UCSD-AML1 (cell line): Measurements from ENCODE around the gene RAB34.
"Not testable (repeated sequence)": the region's sequence is repeated elsewhere in the genome, so short reads cannot be mapped to it uniquely, and the experiment has no call there.

Experiments
- DNase-seq: peaks from one replicate; lab custom pipeline; 2025; ENCODE audit not compliant: unreplicated experiment; lab: John Stamatoyannopoulos, UW

The RAB34 gene

DNA sequence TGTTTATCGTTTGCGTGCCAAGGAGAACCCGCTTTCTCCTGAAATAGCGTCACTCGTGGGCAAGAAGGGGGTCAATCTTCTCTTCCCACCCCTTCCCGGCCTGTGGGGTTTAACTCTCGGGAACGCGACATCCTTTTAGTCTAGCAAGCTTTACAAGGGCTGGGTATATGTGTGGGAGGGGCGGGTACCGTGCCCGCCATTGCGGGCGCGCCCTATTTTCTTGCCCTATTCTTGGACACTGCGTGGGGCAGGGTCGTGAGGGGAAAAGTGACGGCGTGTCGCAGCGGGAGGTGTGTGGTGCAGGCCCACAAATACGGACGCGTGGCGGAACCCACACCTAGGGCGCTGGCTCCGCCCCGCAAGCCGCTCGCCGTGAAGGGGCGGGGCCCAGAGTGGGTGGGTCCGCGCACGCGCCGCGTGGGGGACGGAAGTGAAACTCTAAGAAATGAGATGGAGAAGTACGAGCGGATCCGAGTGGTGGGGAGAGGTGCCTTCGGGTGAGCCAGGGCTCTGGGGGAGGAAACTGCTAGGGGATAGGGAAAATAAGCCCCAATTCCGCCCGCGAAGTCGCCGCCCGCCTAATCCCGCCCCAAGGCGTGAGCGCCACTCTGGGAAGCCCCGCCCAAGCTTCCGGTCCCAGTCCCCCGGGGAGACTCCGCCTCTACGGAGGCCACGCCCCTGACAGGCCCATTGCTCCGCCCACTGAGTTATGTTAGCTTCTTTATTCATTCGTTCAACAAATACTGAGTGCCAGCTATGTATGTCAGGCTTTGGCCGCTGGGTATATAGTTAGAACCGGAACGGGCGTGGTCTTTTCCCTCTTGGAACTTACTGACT lies 10.9 kb upstream of the RAB34 start, which contains the start of gene NEK8:
Gene NEK8, plus strand, starts transcription at position 425 of the 837 bp plus-strand sequence. Its CDS starts 26 bp downstream, at position 451.
- peak; percentile 96 for DNase-seq

DNA sequence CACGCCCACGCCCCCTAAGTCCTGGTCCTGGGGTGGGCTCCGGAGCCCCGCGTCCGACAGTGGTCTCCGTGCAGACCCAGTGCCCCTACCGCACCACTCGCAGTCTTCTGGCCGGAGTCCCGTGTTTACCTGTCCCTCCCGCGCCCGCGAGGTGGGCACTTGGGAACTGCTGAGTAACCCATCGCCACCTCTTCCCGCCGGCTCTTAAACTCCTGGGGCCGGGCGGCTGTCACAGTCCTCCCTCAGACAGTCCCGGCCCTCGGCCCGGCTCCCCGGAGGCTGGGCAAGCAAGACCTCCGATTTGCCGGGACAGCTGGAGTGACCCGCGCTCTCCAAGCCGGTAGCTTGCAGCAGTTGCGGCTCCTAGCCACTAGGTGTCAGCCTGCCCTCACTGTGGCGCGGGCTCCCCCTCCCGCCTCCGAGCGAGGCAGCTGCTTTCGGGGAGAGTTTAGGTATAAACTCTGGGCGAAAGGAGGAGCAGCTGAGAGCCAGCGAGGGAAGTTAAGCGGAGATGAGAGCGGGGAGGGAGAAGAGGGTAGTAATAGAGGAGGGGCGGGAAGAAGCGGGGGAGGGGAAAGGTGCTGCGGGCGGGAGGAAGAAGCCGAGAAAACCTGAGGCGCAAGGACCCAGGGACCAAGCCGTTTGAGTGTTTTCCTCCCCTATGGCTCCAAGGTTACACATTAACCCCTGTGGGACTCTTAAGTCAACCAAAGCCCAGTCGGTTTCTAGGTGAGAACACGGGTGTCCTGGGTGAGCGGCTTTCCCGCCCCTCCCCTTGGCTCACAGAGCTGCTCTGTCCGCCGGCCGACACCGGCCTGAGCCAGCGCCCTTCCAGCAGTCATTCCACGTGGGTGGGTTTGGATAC lies 9.2 kb upstream of the RAB34 start:
- DNase-seq, result peak; percentile 91

DNA sequence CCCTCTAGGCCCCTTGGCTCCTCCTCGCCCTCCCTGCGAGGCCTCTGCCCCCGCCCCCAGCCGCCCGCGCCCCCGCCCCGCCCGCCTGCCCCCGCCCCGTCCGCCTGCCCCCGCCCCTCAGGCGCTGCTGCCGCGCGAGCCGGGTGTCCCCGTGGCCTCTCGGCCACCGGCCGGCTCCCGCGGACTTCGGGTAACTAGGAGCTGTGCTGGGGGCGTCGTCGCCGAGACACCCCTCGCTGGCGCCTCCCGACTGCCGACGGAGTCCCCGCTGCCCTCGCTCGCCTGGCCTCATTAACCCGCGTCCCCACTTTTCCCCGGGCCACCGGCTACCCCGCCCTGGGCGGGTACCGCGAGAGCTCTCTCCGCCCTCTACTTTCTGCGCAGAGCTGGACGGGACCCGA lies 8.6 kb upstream of the RAB34 start, which contains the start of gene TLCD1:
Gene TLCD1, minus strand, starts transcription at position 8 of the 401 bp plus-strand sequence. CDS start 136 bp downstream, outside the sequence.
- peak; percentile 80 for DNase-seq

DNA sequence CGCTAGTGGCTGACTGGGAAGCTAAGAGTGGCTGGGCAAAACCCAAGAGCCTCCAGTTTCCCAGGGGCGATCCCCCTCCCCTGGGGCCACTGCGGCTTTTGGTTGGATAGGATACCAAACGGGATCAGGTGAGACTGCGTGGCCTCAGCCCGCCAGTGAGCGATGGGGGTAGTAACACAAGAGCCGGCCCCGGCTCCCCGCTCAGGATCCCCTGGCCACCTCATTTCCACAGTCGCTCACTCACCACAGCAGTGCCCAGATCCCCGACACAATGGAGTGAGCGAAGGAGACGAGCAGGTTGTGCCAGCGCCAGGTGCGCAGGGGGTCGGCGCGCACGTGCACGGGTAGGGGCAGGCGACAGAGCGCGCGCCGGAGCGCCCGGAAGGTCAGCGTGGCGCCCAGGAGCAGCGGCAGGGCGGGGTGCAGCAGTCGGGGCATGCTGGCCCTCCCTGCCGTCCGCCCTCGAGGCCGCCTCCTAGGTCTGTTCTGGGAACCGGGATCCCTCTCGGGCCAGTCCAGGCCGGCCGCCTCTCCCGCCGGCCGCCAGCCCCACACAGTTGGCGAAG lies 8.1 kb upstream of the RAB34 start:
- DNase-seq, result no peak

DNA sequence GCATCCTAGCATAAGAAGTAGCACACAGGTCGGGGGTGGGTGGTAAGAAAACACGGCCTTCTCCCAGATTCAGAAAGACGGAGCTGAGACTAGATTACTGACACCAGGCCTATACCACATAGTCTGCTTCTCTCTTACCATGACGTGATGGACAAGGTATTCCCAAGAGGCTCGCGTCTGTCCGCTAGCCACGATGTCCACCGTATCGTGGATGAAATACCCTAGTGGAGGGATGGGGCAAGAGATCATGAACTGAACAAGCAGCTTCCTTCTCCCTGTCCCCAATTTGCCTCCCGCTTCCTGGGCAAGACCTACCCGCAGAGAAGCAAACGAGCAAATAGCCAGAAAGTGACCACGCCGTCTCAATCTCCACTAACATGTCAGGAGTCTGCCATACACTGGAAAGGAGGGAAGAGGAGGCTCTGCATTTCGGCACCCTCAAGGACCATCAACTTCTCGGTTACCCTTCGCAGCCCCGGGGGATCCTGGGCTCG lies 7.5 kb upstream of the RAB34 start:
- peak; percentile 73 for DNase-seq

DNA sequence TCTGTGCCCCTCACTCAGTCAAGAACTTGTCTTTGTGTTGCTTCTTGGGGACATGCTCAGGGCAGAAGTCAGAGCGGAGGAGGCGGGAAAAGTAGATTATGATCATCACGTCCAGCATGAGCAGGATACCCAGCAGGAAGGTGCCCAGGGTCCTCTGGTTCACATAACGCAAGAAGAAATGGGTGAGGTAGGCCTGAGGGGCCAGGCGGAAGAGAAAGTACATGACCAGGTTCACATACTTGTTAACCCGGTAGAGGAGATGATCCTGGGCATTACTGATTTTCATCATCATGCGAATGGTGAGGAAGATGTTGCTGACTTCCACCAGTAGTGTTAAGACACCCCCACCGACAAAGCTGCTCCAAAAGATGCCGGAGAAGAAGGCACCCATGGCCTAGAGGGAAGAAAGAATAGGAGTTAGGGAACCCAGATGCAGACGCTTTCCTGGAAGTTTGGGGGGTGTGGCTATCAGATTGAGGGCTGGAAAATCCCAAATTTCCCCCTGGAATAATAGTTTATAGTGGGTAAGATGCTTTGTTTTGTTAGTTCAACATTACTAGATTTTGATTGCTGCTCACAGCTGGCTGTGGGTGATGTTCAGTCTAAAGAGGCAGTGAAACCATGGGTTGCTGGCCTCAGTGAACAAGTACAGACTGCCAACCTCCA lies 7.0 kb upstream of the RAB34 start:
- no peak for DNase-seq

DNA sequence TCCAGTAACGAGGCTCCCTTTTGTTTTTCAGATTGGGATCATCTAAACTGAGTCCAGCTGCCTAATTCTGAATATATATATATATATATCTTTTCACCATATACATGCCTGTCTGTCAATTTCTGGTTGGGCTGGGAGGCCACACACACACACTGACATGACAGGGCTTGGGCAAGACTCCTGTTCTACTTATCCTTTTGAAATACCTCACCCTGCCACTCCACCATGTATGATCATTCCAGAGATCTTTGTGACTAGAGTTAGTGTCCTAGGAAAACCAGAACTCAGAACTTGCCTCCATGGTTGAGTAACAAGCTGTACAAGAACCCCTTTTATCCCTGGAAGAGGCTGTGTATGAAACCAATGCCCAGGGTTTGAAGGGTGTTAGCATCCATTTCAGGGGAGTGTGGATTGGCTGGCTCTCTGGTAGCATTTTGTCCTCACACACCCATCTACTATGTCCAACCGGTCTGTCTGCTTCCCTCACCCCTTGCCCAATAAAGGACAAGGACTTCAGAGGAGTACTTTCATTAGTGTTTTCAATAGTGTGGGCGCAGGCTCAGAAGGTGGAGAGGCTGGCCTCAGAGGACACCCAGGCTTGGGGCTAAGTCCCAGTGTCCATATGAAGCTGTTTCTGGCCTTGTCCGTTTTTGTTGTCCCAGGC lies 6.3 kb upstream of the RAB34 start:
- not testable (repeated sequence) for DNase-seq

DNA sequence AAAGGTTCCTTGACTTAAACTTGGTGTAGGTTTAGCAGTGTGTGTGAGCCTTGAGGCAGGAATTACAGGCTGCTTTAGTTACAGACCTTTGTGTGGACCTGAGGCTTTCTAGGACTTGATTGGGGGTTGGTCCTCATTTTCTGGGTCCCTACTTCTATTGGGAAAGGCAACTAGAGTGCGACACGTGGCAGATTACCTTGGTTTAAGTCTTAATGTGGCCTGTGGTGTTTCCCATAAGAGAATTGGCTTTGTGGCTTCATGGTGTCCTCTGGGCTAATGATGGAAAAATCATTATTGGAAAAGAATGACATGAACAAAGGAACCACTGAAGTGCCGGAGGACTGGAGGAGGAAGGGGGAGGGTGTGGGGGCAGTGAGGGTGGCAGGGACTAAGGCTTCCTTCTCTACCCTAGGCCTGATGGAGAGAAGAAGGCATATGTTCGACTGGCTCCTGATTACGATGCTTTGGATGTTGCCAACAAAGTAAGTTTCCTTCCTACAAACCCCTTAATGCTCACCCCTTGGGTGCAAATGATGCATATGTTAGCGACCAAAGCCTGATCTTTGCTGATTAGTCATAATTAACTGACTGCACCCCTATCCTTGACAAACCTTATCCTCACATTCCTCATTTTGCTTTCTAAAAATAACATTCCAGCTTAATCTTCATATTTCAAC lies 5.6 kb upstream of the RAB34 start:
- no peak for DNase-seq

DNA sequence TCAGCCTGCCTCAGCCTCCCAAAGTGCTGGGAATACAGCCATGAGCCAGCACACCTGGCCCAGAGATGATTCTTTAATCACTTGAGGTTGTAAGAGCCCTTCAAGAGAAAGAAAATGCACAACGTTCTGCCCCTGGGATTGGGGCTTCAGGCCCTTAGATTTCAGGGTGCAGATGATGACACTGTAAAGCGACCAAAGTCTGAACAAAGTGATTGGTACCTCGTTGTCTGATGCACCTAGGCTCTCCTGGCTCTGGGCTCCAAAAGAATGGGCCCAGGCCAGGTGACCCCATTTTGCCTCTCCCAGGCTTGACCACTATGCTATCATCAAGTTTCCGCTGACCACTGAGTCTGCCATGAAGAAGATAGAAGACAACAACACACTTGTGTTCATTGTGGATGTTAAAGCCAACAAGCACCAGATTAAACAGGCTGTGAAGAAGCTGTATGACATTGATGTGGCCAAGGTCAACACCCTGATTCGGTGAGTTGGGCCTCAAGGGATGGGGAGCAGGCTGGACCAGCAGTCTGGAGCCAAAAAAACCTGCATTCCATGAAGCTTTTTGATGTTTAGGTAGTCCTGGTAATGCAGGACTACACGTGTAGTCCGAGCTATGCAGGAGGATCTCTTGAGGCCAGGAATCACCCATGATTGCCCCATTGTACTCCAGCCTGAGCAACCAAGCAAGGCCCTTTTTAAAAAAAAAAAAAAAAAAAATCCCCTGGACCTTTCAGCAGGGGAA lies 4.9 kb upstream of the RAB34 start:
- DNase-seq, result no peak

DNA sequence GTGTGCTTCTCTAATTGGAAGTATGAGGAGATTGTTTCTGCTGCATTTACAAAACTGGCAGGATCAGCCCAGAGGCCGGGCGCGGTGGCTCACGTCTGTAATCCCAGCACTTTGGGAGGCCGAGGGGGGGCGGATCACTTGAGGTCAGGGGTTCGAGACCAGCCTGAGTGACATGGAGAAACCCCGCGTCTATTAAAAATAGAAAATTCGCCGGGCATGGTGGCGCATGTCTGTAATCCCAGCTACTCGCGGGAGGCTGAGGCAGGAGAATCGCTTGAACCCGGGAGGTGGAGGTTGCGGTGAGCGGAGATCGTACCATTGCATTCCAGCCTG lies 3.3 kb upstream of the RAB34 start:
- DNase-seq, result not testable (repeated sequence)

DNA sequence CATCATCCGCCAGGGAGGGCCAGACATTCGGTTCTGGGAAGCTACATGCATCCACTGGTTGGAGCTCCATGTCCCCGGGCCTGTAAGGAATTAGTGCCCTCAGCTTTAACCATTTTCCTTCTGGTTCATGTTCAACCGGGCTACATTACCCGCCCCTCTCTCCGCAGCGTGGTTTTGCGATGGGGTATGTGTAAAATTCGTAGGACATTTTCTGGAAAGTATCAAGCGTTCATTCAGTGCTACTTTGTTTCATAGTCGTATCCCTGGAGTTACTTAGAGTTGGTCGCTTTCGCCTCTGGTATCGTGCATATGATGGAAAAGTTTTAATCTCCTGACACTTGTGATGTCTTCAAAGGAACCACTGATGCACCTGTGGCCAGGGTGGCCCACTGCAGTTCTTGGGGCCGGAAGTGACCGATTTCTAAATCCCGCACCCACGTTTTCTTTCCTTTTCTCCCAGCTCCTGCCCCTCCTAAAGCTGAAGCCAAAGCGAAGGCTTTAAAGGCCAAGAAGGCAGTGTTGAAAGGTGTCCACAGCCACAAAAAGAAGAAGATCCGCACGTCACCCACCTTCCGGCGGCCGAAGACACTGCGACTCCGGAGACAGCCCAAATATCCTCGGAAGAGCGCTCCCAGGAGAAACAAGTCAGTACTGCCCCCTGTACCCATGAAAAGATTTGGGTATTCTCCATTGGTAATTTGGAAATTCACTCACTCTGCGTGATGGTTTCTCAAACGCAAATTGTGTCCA lies 2.8 kb upstream of the RAB34 start:
- no peak for DNase-seq

DNA sequence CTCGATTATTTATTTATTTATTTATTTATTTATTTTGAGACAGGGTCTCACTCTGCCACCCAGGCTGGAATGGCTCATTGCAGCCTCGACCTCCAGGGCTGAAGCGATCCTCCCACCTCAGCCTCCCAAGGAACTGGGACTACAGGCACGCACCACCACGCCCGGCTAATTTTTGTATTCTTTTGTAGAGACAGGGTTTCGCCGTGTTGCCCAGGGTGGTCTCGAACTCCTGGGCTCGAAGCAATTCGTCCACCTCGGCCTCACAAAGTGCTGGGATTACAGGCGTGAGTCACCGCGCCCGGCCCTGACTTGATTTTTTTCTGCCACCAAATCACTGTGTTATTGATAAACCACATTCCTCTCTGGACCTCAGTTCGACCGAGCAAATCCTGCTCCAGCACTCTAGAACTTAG lies 1.4 kb upstream of the RAB34 start:
- DNase-seq, result no peak

DNA sequence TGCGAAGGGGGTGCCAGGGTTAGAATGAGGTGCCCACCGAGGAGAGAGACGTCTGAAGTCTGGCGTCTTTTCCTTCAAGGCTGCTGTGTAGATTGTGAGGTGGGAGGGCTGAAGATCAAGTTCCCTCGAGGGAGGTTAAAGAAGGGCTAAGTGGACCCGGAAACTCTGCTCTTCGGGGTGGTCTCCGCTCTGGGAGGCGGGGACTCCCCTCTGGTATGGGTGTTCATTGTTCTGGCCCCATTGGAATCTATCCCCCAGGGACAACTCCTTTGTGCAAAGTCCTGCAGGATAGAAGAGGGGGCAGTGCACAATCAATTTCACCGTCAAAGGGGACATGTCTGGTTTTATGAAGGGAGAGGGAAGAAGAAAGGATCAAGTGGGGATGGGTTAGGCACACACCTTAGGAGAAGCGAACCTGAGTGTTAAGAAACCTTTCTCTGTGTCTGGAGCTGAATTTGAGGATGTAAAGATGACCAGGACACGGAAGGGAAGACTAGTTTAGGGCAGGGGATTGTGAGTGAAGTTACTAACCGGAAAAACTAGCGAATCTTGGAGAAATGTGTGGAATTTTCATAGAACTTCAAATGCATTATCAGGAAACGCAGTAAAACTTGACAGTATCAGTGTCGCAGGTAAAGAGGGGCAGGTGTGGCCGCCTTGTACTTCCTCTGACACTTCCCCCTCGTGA lies 809 bp upstream of the RAB34 start:
- no peak for DNase-seq

DNA sequence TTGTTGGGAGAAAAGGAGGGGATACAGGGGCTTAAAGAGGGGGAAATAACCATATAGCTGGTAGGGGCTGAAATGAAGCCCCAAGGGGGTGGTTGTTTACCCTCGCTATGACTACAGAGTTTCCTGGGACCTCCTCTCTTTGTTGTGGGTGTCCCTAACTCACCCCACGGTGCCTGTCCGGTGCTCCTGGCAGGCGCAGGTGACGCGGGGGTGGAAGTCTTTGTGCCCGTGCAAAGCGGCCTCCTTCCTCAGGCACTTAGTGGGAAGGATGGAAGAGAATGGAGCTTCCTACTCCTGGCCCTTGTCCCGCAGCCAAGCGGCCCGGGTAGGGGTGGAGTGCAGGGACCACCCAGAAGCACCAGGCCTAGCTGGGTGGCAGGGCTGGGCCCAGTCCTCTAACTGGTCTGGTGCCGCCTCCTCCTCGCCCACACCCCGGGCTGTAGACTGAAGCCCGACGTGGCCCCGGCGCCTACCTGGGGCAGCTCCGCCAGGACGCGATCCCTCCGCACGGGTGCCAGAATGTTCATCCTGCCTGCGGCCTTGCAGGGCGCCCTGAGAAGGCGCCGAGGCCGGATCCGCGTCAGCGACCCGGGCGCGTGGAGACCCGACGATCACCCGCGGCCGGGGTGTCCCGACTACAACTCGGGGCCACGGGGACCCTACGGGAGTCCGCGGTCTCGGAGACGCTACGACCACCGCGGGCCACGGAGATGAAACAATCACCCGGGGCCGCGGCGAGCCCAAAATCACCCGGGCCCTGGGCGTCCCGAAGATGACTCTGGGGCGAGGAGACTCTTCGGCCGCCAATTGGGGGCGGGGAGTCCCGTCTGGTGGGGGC lies 709 bp downstream of the RAB34 start:
- no peak for DNase-seq

DNA sequence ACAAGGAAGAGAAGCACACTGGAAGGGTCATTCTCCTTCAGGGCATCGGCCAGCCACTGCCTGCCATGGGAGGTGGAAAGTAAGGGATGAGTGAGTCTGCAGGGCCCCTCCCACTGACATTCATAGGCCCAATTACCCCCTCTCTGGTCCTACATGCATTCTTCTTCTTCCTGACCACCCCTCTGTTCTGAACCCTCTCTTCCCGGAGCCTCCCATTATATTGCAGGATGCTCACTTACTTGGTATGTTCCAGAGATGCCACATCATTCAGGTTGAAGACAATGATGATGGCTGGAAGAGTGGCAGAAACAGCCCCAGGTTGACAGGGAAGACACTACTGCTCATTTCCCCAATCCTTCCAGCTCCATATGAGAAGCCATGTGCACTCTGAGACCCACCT lies 2.5 kb downstream of the RAB34 start:
- DNase-seq, result no peak

DNA sequence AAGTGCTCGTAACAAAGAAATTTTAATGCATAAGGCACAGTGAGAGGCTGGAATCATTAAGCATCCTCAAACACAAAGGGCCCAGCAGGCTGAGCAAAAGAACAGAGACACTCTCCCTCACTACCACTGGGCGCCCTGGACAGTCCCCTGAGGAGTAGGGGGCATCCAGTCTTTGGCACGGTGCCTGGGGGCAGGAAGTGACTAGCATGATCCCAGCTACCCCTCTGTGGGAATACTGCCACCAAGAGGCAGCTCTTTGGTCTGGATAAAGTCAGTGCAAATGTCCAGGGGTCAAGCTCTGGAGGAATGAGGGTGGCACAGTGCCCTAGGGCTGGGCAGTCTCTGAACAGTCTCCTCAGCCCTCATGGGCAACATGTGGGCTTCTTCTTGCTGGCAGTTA lies 3.4 kb downstream of the RAB34 start:
- DNase-seq, result no peak
